Body of pancreas (tissue), 4 donors: ENCODE data around the gene ADCK2. TPM values are rescaled to one million over a fixed set of nuclear protein-coding genes. Genes with fewer than 3 reads are reported as not detected.
"Not testable (repeated sequence)": the region's sequence is repeated elsewhere in the genome, so short reads cannot be mapped to it uniquely, and the experiment has no call there.

Experiments used
- ATAC-seq: fragments of 150-250 bp; one replicate; pipeline ENCODE4 v1.9.1; 2016
- DNase-seq, 4 donors: peaks; one replicate each; pipeline ENCODE4 v3.0.0-alpha.2; 2019
- H3K27ac ChIP-seq, 4 donors: fragments of 200-600 bp; sonication (generic); 1 replicate in 3 of 4; 2 replicates in 1 of 4; pipeline versions ENCODE4 v1.5.1 to v1.6.1; 2016 to 2019; ENCODE audit warnings: mild to moderate bottlenecking in 1 of 4, mixed read lengths in 1 of 4, moderate library complexity in 1 of 4
- H3K27me3 ChIP-seq, 2 donors: fragments of 200-600 bp; sonication (generic); one replicate each; pipeline ENCODE4 v1.6.0; 2016; ENCODE audit warnings: mild to moderate bottlenecking in 1 of 2
- H3K36me3 ChIP-seq, 2 donors: fragments of 200-600 bp; sonication (generic); replicated peaks in 1 of 2; 2 replicates each; pipeline ENCODE4 v1.5.1; 2016; ENCODE audit warnings: low read depth in 2 of 2; ENCODE audit not compliant: insufficient read depth in 1 of 2
- H3K4me1 ChIP-seq: fragments of 200-600 bp; sonication (generic); one replicate; pipeline ENCODE4 v1.6.0; 2016
- H3K4me3 ChIP-seq, 2 donors: fragments of 200-600 bp; sonication (generic); 1 replicate in 1 of 2; 2 replicates in 1 of 2; pipeline ENCODE4 v1.5.1; 2016 to 2019
- H3K9me3 ChIP-seq, 3 donors: fragments of 200-600 bp; sonication (generic); 1 replicate in 2 of 3; 2 replicates in 1 of 3; pipeline ENCODE4 v1.5.1; 2016
- POLR2A ChIP-seq, 3 donors: fragments of 450-650 bp; IDR thresholded peaks; one replicate each; pipeline ENCODE4 v1.6.1; 2016; ENCODE audit warnings: antibody characterized with exemption in 3 of 3, mild to moderate bottlenecking in 2 of 3
- WGBS, 2 donors: methylation state at CpG; one replicate each; pipeline ENCODE4 v1.1.5; 2017; 5-methylcytosine and 5-hydroxymethylcytosine counted together
- intact Hi-C: fragments of 100-400 bp; cut with DNase I; formaldehyde crosslinking; loops from one replicate; pipeline ENCODE4 v1.15.1; 2023
- total RNA-seq, 2 donors: library from RNA; depleted of rRNA; stranded (reverse); fragments of >200 nt; gene quantifications; one replicate each; pipeline ENCODE4 v1.1.0, GENCODE V29; 2016
- TF ChIP-seq, protein P1 (sequence below), 7 experiments: fragments of 450-650 bp in 4 of 7; fragments of 200-600 bp in 3 of 7; sonication (generic) in 3 of 7; IDR thresholded peaks; one replicate each; pipeline ENCODE4 v1.5.1; 2016 to 2019; ENCODE audit warnings: antibody characterized with exemption in 7 of 7

ADCK2 gene, protein sequence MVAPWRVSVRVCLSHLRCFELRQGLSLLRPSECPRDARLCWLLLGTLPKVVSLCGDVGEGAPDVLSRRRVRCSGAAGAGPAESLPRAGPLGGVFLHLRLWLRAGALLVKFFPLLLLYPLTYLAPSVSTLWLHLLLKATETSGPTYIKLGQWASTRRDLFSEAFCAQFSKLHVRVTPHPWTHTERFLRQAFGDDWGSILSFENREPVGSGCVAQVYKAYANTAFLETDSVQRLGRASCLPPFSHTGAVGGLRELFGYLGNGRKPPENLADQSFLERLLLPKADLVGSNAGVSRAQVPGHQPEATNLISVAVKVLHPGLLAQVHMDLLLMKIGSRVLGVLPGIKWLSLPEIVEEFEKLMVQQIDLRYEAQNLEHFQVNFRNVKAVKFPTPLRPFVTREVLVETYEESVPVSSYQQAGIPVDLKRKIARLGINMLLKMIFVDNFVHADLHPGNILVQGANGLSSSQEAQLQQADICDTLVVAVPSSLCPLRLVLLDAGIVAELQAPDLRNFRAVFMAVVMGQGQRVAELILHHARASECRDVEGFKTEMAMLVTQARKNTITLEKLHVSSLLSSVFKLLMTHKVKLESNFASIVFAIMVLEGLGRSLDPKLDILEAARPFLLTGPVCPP
- 10 to 100 TPM; 16.1 to 21.1 TPM for total RNA-seq

DNA sequence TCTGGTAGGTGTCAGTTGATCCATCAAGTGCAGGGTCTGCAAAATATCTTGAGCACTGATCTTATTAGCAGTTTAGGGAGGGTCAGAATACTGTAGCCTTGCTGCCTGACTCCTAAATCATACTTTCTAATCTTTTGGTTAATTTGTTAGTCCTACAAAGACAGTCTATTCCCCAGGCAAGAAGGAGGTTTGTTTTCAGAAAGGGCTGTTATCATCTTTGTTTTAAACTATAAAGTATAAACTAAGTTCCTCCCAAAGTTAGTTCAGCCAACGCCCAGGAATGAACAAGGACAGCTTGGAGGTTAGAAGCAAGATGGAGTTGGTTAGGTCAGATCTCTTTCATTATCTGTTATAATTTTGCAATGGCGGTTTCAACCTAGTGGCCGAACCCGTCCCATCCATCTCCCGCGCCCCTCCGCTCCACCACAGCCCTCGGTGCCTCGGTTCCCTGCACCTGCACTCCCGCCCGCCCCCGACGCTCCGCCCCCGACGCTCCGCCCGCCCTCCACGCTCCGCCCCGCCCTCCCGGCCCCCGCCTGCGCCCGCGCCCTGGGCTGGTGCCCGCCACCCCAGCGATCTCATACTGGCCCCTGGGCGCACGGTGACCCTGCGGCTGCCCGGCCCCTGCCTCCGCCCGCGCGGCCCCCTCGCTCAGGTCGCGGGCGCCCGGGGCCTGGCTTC lies at the start of gene ADCK2:
Gene ADCK2 (plus strand): TSS at position 564 of the 681 bp plus-strand sequence. CDS start 386 bp downstream, outside the sequence.
- 1 to 2% methylated on average over 9 to 11 of the region's 41 CpGs for WGBS, 2 donors
- Histone ChIP-seq H3K4me1 (peaks cover 25% of the 10 kb centered on the region), H3K9me3 (no peaks in the 10 kb centered on the region), H3K4me3 (peak within 1 kb of the TSS; percentile 1 to 28), H3K36me3 (no peaks in the 10 kb centered on the region), H3K27ac (peak within 1 kb of the TSS; percentile 64 to 89 (median 81)), H3K27me3 (no peaks in the 10 kb centered on the region)
- DNase-seq (peak; percentile 53 to 79 (median 64)), ATAC-seq (peak; percentile 86)
- intact Hi-C loops = no loop called here
- TF ChIP-seq, protein P1, sequence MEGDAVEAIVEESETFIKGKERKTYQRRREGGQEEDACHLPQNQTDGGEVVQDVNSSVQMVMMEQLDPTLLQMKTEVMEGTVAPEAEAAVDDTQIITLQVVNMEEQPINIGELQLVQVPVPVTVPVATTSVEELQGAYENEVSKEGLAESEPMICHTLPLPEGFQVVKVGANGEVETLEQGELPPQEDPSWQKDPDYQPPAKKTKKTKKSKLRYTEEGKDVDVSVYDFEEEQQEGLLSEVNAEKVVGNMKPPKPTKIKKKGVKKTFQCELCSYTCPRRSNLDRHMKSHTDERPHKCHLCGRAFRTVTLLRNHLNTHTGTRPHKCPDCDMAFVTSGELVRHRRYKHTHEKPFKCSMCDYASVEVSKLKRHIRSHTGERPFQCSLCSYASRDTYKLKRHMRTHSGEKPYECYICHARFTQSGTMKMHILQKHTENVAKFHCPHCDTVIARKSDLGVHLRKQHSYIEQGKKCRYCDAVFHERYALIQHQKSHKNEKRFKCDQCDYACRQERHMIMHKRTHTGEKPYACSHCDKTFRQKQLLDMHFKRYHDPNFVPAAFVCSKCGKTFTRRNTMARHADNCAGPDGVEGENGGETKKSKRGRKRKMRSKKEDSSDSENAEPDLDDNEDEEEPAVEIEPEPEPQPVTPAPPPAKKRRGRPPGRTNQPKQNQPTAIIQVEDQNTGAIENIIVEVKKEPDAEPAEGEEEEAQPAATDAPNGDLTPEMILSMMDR (IDR thresholded peaks at IDR 0.05) = no peak
- no peak for TF ChIP-seq POLR2A (IDR thresholded peaks at IDR 0.05)

DNA sequence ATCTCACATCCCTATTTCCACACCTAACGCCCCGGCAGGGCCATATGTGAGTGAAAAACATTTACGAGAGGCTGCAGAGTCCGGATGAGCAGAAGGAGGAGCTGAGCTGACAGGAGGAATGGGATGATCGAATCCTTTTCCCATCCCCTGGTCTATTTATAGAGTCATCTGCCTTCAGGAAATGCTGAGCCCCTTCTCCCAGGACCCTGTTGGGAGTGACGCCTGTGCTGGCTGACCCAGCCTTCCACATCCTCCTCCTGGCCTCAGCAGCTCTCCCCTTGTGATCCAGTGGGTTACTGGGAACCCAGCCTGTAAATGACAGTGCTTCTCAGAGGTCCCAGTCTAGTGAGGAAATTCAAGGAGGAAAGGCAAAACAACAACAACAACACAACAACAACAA lies 48.8 kb upstream of the ADCK2 start:
- no peak for TF ChIP-seq POLR2A (IDR thresholded peaks at IDR 0.05)
- TF ChIP-seq, protein P1 (IDR thresholded peaks at IDR 0.05) = no peak
- 81 to 87% methylated on average over 6 of the region's 6 CpGs for WGBS, 2 donors
- H3K27me3 ChIP-seq = no peaks in the 10 kb centered on the region
- DNase-seq (peak in 1 of 4 donors; percentile 27), ATAC-seq (peak; percentile 21)
- no peaks in the 10 kb centered on the region for H3K4me1 ChIP-seq
- H3K9me3 ChIP-seq = no peaks in the 10 kb centered on the region
- H3K4me3 ChIP-seq = no peak overlapping the region
- no peaks in the 10 kb centered on the region for H3K36me3 ChIP-seq
- H3K27ac ChIP-seq = no peak overlapping the region
- intact Hi-C loops = no loop called here

DNA sequence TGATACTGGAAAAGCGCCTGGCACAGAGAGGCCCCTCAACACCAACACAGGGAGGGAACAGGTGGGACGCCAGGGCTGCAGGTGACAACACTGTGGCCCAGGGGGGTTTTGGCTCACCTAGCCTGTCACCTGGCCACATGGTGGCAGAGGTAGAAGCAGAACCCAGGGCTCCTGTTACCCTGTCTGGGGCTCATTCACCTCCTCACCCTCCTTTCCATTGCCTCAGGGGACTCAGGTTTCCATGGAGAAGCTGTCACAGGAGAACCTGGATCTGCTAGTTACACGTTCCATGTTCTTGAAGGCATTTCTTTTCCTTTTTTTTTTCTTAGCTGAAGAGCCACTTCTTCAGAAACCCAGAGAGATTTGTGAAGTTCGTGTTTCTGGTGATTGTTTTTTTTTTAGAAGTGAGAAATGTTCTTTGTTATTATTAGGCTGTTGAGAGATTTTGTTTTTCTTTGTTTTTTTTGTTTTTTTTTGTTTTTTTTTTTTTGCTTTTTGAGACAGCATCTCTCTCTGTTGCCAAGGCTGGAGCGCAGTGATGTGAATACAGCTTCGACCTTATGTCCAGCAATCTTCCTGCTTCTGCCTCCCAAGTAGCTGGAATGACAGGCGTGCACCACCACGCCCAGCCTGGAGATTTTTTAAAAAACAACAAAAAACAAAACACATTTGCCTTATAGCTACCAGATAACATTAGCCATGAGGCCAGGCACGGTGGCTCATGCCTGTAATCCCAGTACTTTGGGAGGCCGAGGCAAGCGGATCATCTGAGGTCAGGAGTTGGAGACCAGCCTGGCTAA lies 48.2 kb upstream of the ADCK2 start:
- no peaks in the 10 kb centered on the region for H3K27me3 ChIP-seq
- DNase-seq = no peak
- no peak overlapping the region for H3K4me3 ChIP-seq
- 81 to 85% methylated on average over 11 of the region's 11 CpGs for WGBS, 2 donors
- H3K9me3 ChIP-seq = no peaks in the 10 kb centered on the region
- no peak overlapping the region for H3K27ac ChIP-seq
- TF ChIP-seq, protein P1 (IDR thresholded peaks at IDR 0.05) = no peak
- no peak for TF ChIP-seq POLR2A (IDR thresholded peaks at IDR 0.05)
- no peaks in the 10 kb centered on the region for H3K36me3 ChIP-seq
- H3K4me1 ChIP-seq = no peaks in the 10 kb centered on the region
- no peak for ATAC-seq
- intact Hi-C loops = no loop called here

DNA sequence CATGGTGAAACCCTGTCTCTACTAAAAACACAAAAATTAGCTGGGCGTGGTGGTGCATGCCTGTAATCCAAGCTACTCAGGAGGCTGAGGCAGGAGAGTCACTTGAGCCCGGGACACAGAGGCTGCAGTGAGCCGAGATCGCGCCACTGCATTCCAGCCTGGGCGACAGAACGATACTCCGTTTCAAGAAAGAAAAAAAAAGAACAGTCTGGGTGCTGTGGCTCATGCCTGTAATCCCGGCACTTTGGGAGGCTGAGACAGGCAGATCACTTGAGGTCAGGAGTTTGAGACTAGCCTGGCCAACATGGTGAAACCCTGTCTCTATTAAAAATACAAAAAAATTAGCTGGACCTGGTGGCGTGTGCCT lies 47.6 kb upstream of the ADCK2 start:
- intact Hi-C loops, H3K27me3 ChIP-seq, H3K4me3 ChIP-seq, DNase-seq, H3K9me3 ChIP-seq, H3K36me3 ChIP-seq, H3K4me1 ChIP-seq, ATAC-seq, H3K27ac ChIP-seq: not testable (repeated sequence)
- 89 to 95% methylated on average over 10 of the region's 10 CpGs for WGBS, 2 donors
